Coronary artery (tissue), 2 donors: ENCODE results near the gene DSG1.

Experiments used
- DNase-seq: peaks from one replicate; pipeline ENCODE4 v3.0.0-alpha.2; 2017; ENCODE audit warnings: low spot score
- H3K27ac ChIP-seq, 2 donors: fragments of 200-600 bp; sonication (generic); one replicate each; pipeline ENCODE4 v1.5.1; 2016 to 2019
- H3K4me3 ChIP-seq: fragments of 200-600 bp; sonication (generic); 2 replicates; pipeline ENCODE4 v1.5.1; 2016; ENCODE audit warnings: mild to moderate bottlenecking, moderate library complexity
- CTCF ChIP-seq: fragments of 200-600 bp; sonication (generic); IDR thresholded peaks from one replicate; pipeline ENCODE4 v1.5.1; 2019; ENCODE audit warnings: antibody characterized with exemption

Gene DSG1

GRCh38 chr18:31369478-31369877, 51.5 kb downstream of the DSG1 start:
- DNase-seq: no peak
- TF ChIP-seq CTCF: no peak
- no peak overlapping the region for H3K27ac ChIP-seq
- no peak overlapping the region for H3K4me3 ChIP-seq

- H3K27ac ChIP-seq: no peak overlapping the region
- no peak for DNase-seq
- no peak overlapping the region for H3K4me3 ChIP-seq
- no peak for TF ChIP-seq CTCF
Observed at GRCh38 chr18:31371989-31372388, 54.0 kb downstream of the DSG1 start.

- no peak overlapping the region for H3K27ac ChIP-seq
- TF ChIP-seq CTCF: no peak
- DNase-seq: no peak
- H3K4me3 ChIP-seq: no peak overlapping the region
Observed at GRCh38 chr18:31373641-31374040, 55.7 kb downstream of the DSG1 start.

GRCh38 chr18:31376477-31376876, 58.5 kb downstream of the DSG1 start, which contains the start of gene DSG4:
Gene DSG4, plus strand, starts transcription at chr18:31376777. Its CDS starts 135 bp downstream, at chr18:31376912.
- TF ChIP-seq CTCF: no peak
- H3K27ac ChIP-seq: no peak within 1 kb of the TSS
- no peak within 1 kb of the TSS for H3K4me3 ChIP-seq
- no peak for DNase-seq

- no peak overlapping the region for H3K4me3 ChIP-seq
- no peak for TF ChIP-seq CTCF
- DNase-seq: no peak
- no peak overlapping the region for H3K27ac ChIP-seq
Observed at GRCh38 chr18:31380912-31381311, 63.0 kb downstream of the DSG1 start.

- H3K4me3 ChIP-seq: no peak overlapping the region
- no peak for TF ChIP-seq CTCF
- H3K27ac ChIP-seq: no peak overlapping the region
- DNase-seq: no peak
Observed at GRCh38 chr18:31382107-31382506, 64.1 kb downstream of the DSG1 start.

GRCh38 chr18:31386741-31387140, 68.8 kb downstream of the DSG1 start:
- H3K4me3 ChIP-seq: no peak overlapping the region
- no peak overlapping the region for H3K27ac ChIP-seq
- TF ChIP-seq CTCF: no peak
- DNase-seq: no peak
